ENCODE measurements around the gene ADAMTSL5.
"Not testable (repeated sequence)": the region's sequence is repeated elsewhere in the genome, so short reads cannot be mapped to it uniquely, and the experiment has no call there.

ADAMTSL5 gene

DNA sequence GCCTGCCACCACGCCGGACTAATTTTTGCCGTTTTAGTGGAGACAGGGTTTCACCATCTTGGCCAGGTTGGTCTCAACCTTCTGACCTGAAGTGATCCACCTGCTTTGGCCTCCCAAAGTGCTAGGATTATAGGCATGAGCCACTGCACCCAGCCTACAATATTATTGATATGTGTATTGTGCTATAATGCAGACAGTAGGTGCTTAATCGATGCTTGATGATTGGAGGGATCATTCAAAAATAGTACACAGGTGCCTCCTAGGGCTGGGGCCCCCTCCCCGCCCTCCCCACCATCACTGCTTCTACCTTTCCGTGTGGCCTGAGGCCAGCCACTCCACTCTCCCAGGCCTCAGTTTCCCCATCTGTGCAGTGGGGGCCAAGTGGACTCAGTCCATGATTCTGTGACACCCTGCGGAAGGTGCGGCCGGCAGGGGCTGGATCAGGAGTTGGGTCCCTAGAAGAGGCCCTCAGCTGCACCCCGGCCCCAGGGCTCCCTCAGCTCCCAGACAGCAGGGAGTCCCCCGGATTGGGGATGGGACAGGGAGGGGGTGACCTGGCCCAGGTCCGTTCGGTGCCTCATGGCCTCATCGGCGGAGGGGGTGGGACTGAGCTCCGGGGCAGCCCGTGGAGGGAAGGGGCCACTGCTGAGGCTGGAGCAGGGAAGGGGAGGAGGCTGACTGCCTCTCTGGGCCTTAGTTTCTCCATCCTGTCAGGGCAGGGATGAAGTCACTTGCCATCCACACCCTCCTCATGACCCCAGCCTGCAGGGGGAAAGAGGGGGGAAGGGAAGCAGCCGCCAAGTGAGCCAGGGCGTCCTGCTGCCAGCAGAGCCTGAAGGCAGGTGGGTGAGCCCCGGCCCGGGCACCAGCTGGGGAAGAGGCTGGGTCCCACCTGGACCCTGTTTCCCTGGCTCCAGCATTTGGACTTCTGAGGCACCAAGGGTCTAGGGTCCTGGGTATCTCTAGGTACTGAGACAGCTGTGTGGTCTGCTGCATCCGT, 1.2 kb downstream of the ADAMTSL5 start:
- DNase-seq: no peak

DNA sequence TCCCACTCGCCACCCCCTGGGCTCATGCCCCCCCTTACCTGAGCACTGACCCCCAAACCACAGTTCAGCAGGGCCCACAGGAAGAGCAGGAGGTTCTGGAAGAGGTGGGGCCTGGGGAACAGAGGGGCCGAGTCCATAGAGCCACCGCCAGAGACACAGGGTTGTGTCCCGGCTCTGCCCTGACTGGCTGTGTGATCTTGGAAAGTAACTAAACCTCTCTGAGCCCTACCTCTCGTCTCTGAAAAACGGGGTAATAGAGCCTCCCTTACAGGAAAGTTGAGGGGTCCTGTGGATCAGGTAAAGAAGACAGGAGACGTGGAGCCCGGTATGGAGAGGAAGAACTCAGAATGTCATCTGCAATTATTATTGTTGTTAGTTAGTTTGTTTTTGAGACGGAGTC, 2.0 kb downstream of the ADAMTSL5 start:
- DNase-seq: no peak

- DNase-seq: no peak
Measured at GRCh38 chr19:1510442-1510806, 2.4 kb downstream of the ADAMTSL5 start.

- DNase-seq: no peak
Measured at GRCh38 chr19:1509602-1510441, 3.0 kb downstream of the ADAMTSL5 start.

DNA sequence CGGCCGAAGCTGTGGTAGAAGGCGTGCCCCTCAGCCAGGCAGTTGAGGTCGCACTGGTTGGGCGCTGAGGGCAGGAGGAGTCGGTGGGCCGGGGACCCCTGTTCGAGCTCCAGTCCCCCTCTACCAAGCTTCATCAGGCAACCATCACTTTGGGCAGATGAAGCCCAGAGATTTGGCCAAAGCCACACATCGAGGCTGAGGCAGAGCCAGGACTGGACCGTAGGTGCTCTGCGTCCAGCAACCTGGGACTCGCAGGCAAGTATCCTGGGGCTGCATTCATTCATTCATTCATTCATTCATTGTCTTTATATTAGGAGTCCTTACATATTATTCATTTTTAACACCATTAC, 4.3 kb downstream of the ADAMTSL5 start:
- DNase-seq: no peak

GRCh38 chr19:1507763-1508506, 4.9 kb downstream of the ADAMTSL5 start:
- peak; percentile 89 to 92 (median 90) for DNase-seq

- no peak for DNase-seq
Measured at GRCh38 chr19:1507192-1507660, 5.6 kb downstream of the ADAMTSL5 start.

DNA sequence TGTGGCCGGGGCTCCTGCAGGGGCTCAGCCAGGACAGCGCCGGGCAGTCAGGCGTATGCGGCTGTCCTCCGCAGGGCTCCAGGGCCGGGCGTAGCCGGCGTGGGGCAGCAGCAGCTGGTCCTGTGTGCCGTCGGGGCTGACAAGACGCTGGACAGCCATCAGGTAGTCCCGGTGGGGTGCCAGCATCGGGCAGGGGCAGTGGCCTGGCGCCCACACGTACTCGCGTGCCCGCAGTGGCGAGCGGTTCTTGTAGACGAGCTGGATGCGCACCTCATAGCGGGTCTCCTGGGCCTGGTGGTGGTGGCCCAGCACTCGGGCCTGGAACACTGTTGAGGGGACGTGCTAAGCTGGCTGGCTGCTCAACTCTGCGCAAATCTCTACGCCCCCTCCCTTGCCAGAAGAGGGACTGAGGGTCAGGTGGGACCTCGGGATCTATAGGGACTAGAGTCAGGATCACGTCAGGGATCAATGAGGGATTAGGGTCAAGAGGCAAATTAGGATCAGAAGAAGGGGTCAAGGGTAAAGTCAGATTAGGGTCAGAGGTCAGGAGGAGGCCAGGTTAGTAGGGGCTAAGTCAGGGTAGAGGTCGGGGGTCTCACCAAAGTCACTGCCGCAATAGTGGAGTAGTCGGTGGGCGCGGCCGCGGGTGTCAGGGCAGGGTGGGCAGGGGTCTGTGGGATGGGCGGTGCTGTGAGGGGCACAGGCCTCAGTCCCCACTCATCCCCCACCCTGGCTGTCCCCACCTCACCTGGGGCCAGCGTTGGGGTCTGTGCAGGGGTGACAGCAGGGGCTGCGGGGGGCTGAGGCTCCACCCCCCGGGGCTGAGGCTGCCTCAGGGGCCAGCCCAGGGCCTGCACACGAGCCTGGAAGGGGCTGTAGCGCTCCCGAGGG, 6.6 kb downstream of the ADAMTSL5 start:
- no peak for DNase-seq

- no peak for DNase-seq
Measured at GRCh38 chr19:1505012-1505411, 7.8 kb downstream of the ADAMTSL5 start.

DNA sequence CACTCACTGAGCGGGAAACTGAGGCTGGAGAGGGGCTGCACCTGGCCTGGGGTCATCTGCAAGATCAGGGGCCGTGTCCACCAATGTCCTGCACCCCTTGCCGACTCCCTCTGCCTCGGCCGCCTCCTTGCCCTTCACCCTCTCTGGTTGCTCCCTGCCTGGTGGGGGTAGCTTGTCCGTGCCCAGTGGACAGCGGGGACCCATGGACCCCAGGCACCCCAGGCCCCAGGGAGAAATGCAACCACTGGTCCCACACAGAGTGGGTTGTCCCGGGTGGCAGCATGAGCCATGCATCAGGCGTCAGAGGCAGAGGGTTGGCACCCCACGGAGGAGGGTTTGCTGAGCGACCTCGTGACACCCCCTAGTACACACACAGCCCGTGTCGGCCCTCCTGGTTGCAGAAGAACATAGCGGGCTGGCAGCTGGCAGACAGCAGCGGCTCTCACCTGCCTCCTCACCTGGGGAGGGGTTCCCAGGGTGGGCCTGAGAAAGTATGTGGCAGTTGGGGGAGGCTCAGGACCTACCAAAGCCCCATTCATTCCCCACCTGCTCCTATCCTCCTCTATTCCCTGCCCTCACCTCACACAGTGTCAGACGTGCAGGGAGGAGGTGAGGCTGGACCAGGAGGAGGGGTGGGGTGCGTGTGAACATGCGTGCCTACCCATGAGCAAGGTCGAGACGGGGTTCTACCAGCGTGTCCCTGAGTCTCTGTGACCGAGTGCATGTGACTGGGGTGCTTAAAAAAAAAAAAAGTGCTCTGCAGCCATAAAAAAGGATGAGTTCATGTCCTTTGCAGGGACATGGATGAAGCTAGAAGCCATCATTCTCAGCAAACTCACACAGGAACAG, 8.7 kb downstream of the ADAMTSL5 start:
- no peak for DNase-seq

GRCh38 chr19:1503089-1503924, 9.5 kb downstream of the ADAMTSL5 start:
- peak; percentile 61 to 88 (median 69) for DNase-seq

DNA sequence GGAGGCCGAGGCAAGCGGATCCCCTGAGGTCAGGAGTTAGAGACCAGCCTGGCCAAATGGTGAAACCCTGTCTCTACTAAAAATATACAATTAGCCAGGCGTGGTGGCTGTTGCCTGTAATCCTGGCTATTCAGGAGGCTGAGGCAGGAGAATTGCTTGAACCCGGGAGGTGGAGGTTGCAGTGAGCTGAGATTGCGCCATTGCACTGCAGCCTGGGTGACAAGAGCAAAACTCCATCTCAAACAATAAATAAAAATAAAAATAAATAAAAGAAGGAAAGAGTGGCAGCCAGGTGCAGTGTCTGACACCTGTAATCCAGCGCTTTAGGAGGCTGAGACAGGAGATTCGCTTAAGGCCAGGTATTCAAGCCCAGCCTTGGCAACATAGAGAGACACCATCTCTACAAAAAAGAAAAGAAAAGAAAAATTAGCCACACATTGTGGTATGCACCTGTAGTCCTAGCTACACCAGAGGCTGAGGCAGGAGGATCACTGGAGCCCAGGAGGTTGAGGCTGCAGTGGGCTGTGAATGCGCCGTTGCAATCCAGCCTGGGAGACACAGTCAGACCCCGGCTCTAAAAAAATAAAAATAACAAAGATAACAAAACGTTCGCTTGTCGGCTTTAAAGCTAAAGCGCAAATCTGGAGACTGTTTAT, 10.3 kb downstream of the ADAMTSL5 start:
- no peak for DNase-seq

DNA sequence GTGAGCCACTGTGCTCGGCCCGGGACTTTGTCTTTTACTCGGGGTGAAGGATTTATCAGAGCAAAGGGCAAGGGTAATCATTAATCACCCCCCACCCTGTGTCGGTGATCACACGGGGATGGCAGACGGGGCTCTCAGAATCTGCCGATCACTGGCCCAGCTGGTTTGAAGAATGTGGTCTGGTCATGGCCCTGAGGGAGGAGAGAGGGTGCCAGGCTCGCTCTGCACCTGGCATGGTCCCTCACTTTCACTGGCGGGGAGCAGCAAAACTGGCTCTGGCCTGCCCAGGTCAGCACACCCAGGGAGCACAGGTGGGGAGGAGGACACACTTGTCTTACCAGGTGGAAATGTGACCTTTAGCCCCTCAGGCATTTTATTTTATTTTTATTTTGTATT, 11.6 kb downstream of the ADAMTSL5 start:
- DNase-seq: no peak

DNA sequence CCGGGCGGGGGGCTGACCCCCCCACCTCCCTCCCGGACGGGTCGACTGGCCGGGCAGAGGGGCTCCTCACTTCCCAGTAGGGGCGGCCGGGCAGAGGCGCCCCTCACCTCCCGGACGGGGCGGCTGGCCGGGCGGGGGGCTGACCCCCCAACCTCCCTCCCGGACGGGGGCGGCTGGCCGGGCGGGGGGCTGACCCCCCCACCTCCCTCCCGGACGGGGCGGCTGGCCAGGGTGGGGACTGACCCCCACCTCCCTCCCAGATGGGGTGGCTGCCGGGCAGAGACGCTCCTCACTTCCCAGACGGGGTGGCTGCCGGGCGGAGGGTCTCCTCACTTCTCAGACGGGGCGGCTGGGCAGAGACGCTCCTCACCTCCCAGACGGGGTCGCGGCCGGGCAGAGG, 13.6 kb downstream of the ADAMTSL5 start:
- DNase-seq: not testable (repeated sequence)

- DNase-seq: no peak
Measured at GRCh38 chr19:1497578-1498235, 15.1 kb downstream of the ADAMTSL5 start.

- no peak for DNase-seq
Measured at GRCh38 chr19:1496714-1497577, 15.9 kb downstream of the ADAMTSL5 start.

DNA sequence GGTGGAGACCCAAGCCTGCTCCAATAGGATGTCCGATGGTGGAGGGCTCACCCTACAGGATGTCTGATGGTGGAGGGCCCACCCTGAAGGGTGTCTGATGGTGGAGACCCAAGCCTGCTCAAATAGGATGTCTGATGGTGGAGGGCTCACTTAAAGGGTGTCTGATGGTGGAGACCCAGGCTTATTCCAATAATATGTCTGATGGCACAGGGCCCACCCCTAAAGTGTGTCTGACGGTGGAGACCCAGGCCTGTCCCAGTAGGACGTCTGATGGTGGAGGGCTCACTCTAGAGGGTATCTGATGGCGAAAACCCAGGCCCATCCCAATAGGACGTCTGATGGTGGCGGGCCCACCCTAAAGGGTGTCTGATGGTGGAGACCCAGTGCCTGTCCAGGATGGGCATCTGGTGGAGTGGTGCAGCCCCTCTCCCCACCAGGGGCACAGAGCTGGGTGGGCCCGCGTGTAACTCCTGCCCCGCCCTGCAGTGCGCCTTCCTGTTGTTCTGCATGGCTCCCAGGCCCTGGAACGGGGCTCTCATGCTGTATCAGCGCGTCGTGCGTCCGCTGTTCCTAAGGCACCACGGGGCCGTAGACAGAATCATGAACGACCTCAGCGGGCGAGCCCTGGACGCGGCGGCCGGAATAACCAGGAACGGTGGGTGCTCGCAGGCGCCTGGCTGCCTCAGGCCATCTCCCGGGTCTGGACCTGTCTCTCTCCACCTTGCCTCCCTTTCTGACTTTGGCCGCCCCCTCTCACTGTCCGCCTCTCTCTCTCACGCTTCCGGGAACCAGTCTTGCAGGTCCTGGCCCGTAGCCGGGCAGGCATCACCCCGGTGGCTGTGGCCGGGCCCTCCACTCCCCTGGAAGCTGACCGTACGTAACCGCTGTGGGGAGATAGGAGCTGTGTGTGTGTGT, 16.8 kb downstream of the ADAMTSL5 start:
- DNase-seq: no peak

Data from suppressor macrophage treated with lipopolysaccharide for 1 hour (primary cell).